Measurements from ENCODE around the gene GRAMD2A.

The GRAMD2A gene

GRCh38 chr15:72135719-72136118 is 61.9 kb downstream of the GRAMD2A start:
- H3K27me3 ChIP-seq (ENCODE audit: insufficient read depth, low read depth, severe bottlenecking) = no peaks in the 10 kb centered on the region
- no peak overlapping the region for H3K27ac ChIP-seq
- DNase-seq = no peak
- H3K4me3 ChIP-seq (ENCODE audit: low read depth, low read length) = no peak overlapping the region
- no peaks in the 10 kb centered on the region for H3K36me3 ChIP-seq
- no peaks in the 10 kb centered on the region for H3K9me3 ChIP-seq (ENCODE audit: severe bottlenecking)
- no peak for TF ChIP-seq CTCF (IDR thresholded peaks at IDR 0.05; ENCODE audit: low read depth, low read length)

- H3K9me3 ChIP-seq (ENCODE audit: severe bottlenecking) = no peaks in the 10 kb centered on the region
- TF ChIP-seq CTCF (IDR thresholded peaks at IDR 0.05; ENCODE audit: low read depth, low read length) = no peak
These were observed 64.4 kb downstream of the GRAMD2A start for GRCh38 chr15:72133211-72133610.

GRCh38 chr15:72131922-72132321 is 65.7 kb downstream of the GRAMD2A start:
- no peak overlapping the region for H3K27ac ChIP-seq
- no peaks in the 10 kb centered on the region for H3K36me3 ChIP-seq
- no peaks in the 10 kb centered on the region for H3K27me3 ChIP-seq (ENCODE audit: insufficient read depth, low read depth, severe bottlenecking)
- no peak for TF ChIP-seq CTCF (IDR thresholded peaks at IDR 0.05; ENCODE audit: low read depth, low read length)
- no peak for DNase-seq
- H3K4me3 ChIP-seq (ENCODE audit: low read depth, low read length) = no peak overlapping the region
- H3K9me3 ChIP-seq (ENCODE audit: severe bottlenecking) = no peaks in the 10 kb centered on the region

More at GRCh38 chr15:72133211-72133610, 64.4 kb downstream of the GRAMD2A start:
- DNase-seq = no peak
- no peaks in the 10 kb centered on the region for H3K27me3 ChIP-seq (ENCODE audit: insufficient read depth, low read depth, severe bottlenecking)
- no peak overlapping the region for H3K27ac ChIP-seq
- no peak overlapping the region for H3K4me3 ChIP-seq (ENCODE audit: low read depth, low read length)
- H3K36me3 ChIP-seq = no peaks in the 10 kb centered on the region

DNA sequence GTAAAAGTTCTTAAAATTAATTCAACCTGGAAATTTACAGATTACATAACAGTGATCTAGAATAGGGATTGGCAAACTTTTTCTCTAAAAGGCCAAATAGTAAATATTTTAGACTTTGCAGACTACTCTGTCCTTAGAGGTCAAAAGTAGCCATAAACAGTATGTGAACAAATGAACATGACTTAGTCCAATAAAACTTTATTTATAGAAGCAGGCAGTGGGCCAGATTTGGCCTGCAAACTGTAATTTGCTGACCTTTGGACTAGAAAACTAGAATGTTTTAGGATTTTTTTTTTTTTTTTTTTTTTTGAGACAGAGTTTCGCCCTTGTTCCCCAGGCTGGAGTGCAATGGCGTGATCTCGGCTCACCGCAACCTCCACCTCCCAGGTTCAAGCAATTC is 67.3 kb downstream of the GRAMD2A start:
- DNase-seq = no peak
- Histone ChIP-seq H3K36me3 (no peaks in the 10 kb centered on the region), H3K4me3 (ENCODE audit: low read depth, low read length) (no peak overlapping the region), H3K27ac (no peak overlapping the region), H3K27me3 (ENCODE audit: insufficient read depth, low read depth, severe bottlenecking) (no peaks in the 10 kb centered on the region), H3K9me3 (ENCODE audit: severe bottlenecking) (no peaks in the 10 kb centered on the region)
- TF ChIP-seq CTCF (IDR thresholded peaks at IDR 0.05; ENCODE audit: low read depth, low read length) = no peak

DNA sequence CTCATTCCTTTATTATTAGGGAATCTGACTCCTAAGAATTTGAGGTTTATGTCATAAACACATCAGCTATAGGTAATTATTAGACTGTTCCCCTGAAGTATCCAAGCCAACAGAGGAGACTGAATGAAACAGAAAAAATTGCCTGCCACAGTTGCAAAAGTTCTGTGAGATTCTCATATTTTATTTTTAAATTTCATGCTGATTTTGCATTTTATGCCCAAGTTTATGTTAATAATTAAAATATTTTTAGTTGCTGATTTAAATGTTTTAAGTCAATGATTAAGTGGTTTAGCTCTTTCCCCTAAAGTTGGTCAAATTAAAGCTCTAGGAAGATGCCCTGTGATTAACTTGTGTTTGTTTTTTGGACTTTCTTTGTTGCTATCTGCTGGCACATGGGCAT is 69.2 kb downstream of the GRAMD2A start:
- H3K27ac ChIP-seq = no peak overlapping the region
- no peaks in the 10 kb centered on the region for H3K27me3 ChIP-seq (ENCODE audit: insufficient read depth, low read depth, severe bottlenecking)
- no peak overlapping the region for H3K4me3 ChIP-seq (ENCODE audit: low read depth, low read length)
- no peaks in the 10 kb centered on the region for H3K9me3 ChIP-seq (ENCODE audit: severe bottlenecking)
- no peak for DNase-seq
- H3K36me3 ChIP-seq = no peaks in the 10 kb centered on the region
- TF ChIP-seq CTCF (IDR thresholded peaks at IDR 0.05; ENCODE audit: low read depth, low read length) = no peak

GRCh38 chr15:72127724-72128322 is 69.8 kb downstream of the GRAMD2A start:
- no peak for TF ChIP-seq CTCF (IDR thresholded peaks at IDR 0.05; ENCODE audit: low read depth, low read length)
- DNase-seq = no peak
- Histone ChIP-seq H3K4me3 (ENCODE audit: low read depth, low read length) (no peak overlapping the region), H3K27ac (no peak overlapping the region), H3K27me3 (ENCODE audit: insufficient read depth, low read depth, severe bottlenecking) (no peaks in the 10 kb centered on the region), H3K9me3 (ENCODE audit: severe bottlenecking) (no peaks in the 10 kb centered on the region), H3K36me3 (no peaks in the 10 kb centered on the region)

Data from WERI-Rb-1 (cell line).